Heart left ventricle (tissue), 13 donors: Measurements from ENCODE around the gene F8.
"Not testable (repeated sequence)": the region's sequence is repeated elsewhere in the genome, so short reads cannot be mapped to it uniquely, and the experiment has no call there.

Experiments
- CTCF ChIP-seq, 12 donors: fragments of 200-600 bp; sonication (generic) in 4 of 12; IDR thresholded peaks; one replicate each; pipeline versions ENCODE4 v1.5.0 to v1.8.0; 2018 to 2022; ENCODE audit warnings: antibody characterized with exemption in 12 of 12, mild to moderate bottlenecking in 5 of 12
- POLR2A ChIP-seq, 2 donors: fragments of 450-650 bp; IDR thresholded peaks; one replicate each; pipeline ENCODE4 v1.6.1; 2017; ENCODE audit warnings: antibody characterized with exemption in 2 of 2, mild to moderate bottlenecking in 2 of 2, moderate library complexity in 2 of 2
- donor health status: ischemic (EF 13 %, LVEDD 7.1; RV severe dilation, severe dysfunction).
- donor health status: DM: no; HTN: yes; CAD: no.
- donor health status: DM: no; HTN: no; CAD: no.
- donor health status: ischemic (EF 25% LVEDD 6.9; RV normal size, moderate dysfunction).
- donor health status: ischemic (EF 25% LVEDD 5.7; RV mildly dilated, moderate dysfunction).
- donor health status: ischemic (EF 35%, LVEDD 5.7; RV mildly dilated, moderate dysfunction).
- donor health status: nonischemic (EF 11% LVEDD 7.7; RV severe dilation, severe dysfunction).
- donor health status: DM: yes; HTN: yes; CAD: no.
- donor health status: PGD.
- donor health status: ischemic (EF 29% LVEDD 5.4; RV normal size, mild dysfunction).
- donor health status: nonischemic (EF 23%, LVEDD 6.1; RV moderate dilation, normal function).

GRCh38 chrX:154886789-154887221 lies 135.7 kb downstream of the F8 start:
- not testable (repeated sequence) for TF ChIP-seq CTCF, POLR2A (IDR thresholded peaks at IDR 0.05)
